Mesendoderm (in vitro differentiated cells): ENCODE data around the gene TBC1D5.
"Not testable (repeated sequence)": the region's sequence is repeated elsewhere in the genome, so short reads cannot be mapped to it uniquely, and the experiment has no call there.

Experiments used
- DNase-seq: peaks from one replicate; pipeline ENCODE4 v3.0.0; 2013
- H2AK5ac ChIP-seq: 2 replicates; pipeline ENCODE4 v1.6.1; 2013; ENCODE audit warnings: low read length, inconsistent platforms
- H2BK120ac ChIP-seq: 2 replicates; pipeline ENCODE4 v1.6.1; 2013; ENCODE audit warnings: low read depth, mild to moderate bottlenecking, low read length, moderate library complexity, mixed read lengths
- H2BK15ac ChIP-seq: replicated peaks from 2 replicates; pipeline ENCODE4 v1.6.1; 2013; ENCODE audit warnings: low read depth, mild to moderate bottlenecking, moderate library complexity
- H2BK5ac ChIP-seq: 2 replicates; pipeline ENCODE4 v1.6.1; 2013; ENCODE audit warnings: low read length, inconsistent platforms
- H3K18ac ChIP-seq: 2 replicates; pipeline ENCODE4 v1.6.1; 2013; ENCODE audit warnings: mild to moderate bottlenecking, low read length, mixed read lengths
- H3K23ac ChIP-seq: one replicate; pipeline ENCODE4 v1.6.1; 2013; ENCODE audit warnings: low read length
- H3K27ac ChIP-seq: 2 replicates; pipeline ENCODE4 v1.5.1; 2013; ENCODE audit warnings: low read depth, mild to moderate bottlenecking, inconsistent platforms, low read length, moderate library complexity
- H3K27me3 ChIP-seq: 2 replicates; pipeline ENCODE4 v1.6.1; 2013; ENCODE audit warnings: low read length, control low read depth, mild to moderate bottlenecking, inconsistent platforms; ENCODE audit not compliant: insufficient read depth, poor library complexity
- H3K36me3 ChIP-seq: 2 replicates; pipeline ENCODE4 v1.6.1; 2013; ENCODE audit warnings: low read length, inconsistent platforms; ENCODE audit not compliant: control insufficient read depth, insufficient read depth
- H3K4ac ChIP-seq: one replicate; pipeline ENCODE4 v1.6.1; 2013; ENCODE audit warnings: low read depth, mild to moderate bottlenecking, low read length, moderate library complexity
- H3K4me1 ChIP-seq: 2 replicates; pipeline ENCODE4 v1.6.1; 2013; ENCODE audit warnings: low read depth, low read length, inconsistent platforms; ENCODE audit not compliant: control insufficient read depth
- H3K4me2 ChIP-seq: 2 replicates; pipeline ENCODE4 v1.6.1; 2013; ENCODE audit warnings: low read length
- H3K4me3 ChIP-seq: 2 replicates; pipeline ENCODE4 v1.5.1; 2013; ENCODE audit warnings: mild to moderate bottlenecking, low read length
- H3K56ac ChIP-seq: one replicate; pipeline ENCODE4 v1.6.1; 2013; ENCODE audit warnings: low read length
- H3K79me1 ChIP-seq: 2 replicates; pipeline ENCODE4 v1.6.1; 2013; ENCODE audit warnings: low read length, inconsistent platforms
- H3K79me2 ChIP-seq: 2 replicates; pipeline ENCODE4 v1.6.1; 2013; ENCODE audit warnings: mild to moderate bottlenecking, low read length; ENCODE audit not compliant: control insufficient read depth, insufficient read depth
- H3K9ac ChIP-seq: 2 replicates; pipeline ENCODE4 v1.6.1; 2013; ENCODE audit warnings: low read length, inconsistent platforms
- H4K5ac ChIP-seq: one replicate; pipeline ENCODE4 v1.6.1; 2013; ENCODE audit warnings: low read length
- H4K8ac ChIP-seq: one replicate; pipeline ENCODE4 v1.6.1; 2013; ENCODE audit warnings: low read depth, mild to moderate bottlenecking, control low read depth, low read length, moderate library complexity
- WGBS: extraction: QIAGEN DNeasy Blood & Tissue Kit; methylation state at CpG from one replicate; pipeline ENCODE4 v1.1.7; 2013; ENCODE audit warnings: low lambda C conversion rate, missing lambda C conversion rate; ENCODE audit not compliant: insufficient coverage; ENCODE audit errors: extremely low coverage; 5-methylcytosine and 5-hydroxymethylcytosine counted together

Gene TBC1D5

DNA sequence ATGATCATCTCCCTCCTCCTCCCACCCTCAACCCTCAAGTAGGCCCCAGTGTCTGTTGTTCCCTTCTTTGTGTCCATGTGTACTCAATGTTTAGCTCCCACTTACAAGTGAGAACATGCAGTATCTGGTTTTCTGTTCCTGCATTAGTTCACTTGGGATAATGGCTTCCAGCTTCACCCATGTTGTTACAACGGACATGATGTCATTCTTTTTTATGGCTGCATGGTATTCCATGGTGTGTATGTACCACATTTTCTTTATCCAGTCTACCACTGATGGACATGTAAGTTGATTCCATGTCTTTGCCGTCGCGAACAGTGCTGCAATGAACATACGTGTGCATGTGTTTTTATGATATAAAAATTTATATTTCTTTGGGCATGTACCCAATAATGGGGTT, 16.6 kb downstream of the TBC1D5 start:
- H3K9ac ChIP-seq, DNase-seq, H2BK15ac ChIP-seq, H3K27me3 ChIP-seq, H3K79me1 ChIP-seq, H4K5ac ChIP-seq, H2AK5ac ChIP-seq, H3K4me2 ChIP-seq, H3K23ac ChIP-seq, H3K4ac ChIP-seq, H3K79me2 ChIP-seq, H3K4me3 ChIP-seq, H3K18ac ChIP-seq, H2BK5ac ChIP-seq, H3K4me1 ChIP-seq, H3K27ac ChIP-seq, H3K36me3 ChIP-seq, H4K8ac ChIP-seq, H3K56ac ChIP-seq, H2BK120ac ChIP-seq: not testable (repeated sequence)
- WGBS: no CpG with 5 or more reads among the region's 5 CpGs

DNA sequence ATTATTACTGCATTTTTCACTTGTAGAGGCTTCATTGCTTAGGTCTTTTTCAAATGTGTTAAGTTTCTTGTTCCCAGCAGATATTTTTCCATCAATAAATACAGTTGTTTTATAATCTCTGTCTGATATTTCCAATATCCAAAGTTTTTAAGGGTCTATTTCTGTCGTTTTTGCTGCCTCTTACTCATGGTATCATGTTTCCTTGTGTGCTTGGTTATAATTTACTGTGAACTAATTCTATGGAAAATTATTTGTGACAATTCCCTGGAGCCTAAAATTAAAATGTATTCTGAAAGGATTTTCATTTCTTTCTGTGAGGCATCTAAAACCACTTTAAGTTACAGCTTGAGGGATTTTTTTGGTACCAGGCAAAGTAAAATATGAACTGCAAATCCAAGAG, 17.5 kb downstream of the TBC1D5 start:
- Histone ChIP-seq H3K27ac (no peak overlapping the region), H3K4ac (no peak overlapping the region), H3K4me3 (no peak overlapping the region), H3K9ac (no peak overlapping the region), H3K79me2 (no peaks in the 10 kb centered on the region), H3K18ac (no peak overlapping the region), H2AK5ac (no peak overlapping the region), H2BK5ac (no peak overlapping the region), H3K4me1 (no peaks in the 10 kb centered on the region), H4K8ac (no peak overlapping the region), H3K27me3 (no peaks in the 10 kb centered on the region), H3K56ac (no peak overlapping the region), H4K5ac (no peak overlapping the region), H3K23ac (no peak overlapping the region), H2BK15ac (no peak overlapping the region), H3K79me1 (no peaks in the 10 kb centered on the region), H3K4me2 (no peak overlapping the region), H3K36me3 (no peaks in the 10 kb centered on the region), H2BK120ac (no peak overlapping the region)
- WGBS: no CpG with 5 or more reads among the region's 1 CpG
- no peak for DNase-seq

DNA sequence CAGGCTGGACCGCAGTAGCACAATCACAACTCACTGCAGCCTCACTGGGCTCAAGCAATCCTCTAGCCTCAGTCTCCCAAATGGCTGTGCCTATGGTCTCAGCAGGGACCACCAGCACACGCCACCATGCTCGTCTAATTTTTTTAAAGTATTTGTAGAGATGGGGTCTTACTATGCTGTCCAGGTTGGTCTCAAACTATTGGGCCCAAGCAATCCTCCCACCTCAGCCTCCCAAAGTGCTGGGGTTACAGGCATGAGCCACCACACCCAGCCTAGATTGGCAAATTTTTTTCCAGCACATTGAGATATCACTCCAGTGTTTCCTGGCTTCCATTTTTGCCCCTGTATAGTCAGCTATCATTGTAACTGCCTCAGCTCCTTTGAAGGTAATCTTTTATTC, 18.3 kb downstream of the TBC1D5 start:
- no peaks in the 10 kb centered on the region for H3K27me3 ChIP-seq
- no peak overlapping the region for H2BK120ac ChIP-seq
- no peak overlapping the region for H2BK15ac ChIP-seq
- no peak overlapping the region for H4K8ac ChIP-seq
- no peak for DNase-seq
- no peak overlapping the region for H3K4me3 ChIP-seq
- no CpG with 5 or more reads among the region's 3 CpGs for WGBS
- H3K4me1 ChIP-seq: no peaks in the 10 kb centered on the region
- H2BK5ac ChIP-seq: no peak overlapping the region
- no peak overlapping the region for H3K9ac ChIP-seq
- H3K56ac ChIP-seq: no peak overlapping the region
- no peak overlapping the region for H2AK5ac ChIP-seq
- H3K23ac ChIP-seq: no peak overlapping the region
- H3K79me1 ChIP-seq: no peaks in the 10 kb centered on the region
- H3K18ac ChIP-seq: no peak overlapping the region
- H3K79me2 ChIP-seq: no peaks in the 10 kb centered on the region
- H3K4me2 ChIP-seq: no peak overlapping the region
- H3K27ac ChIP-seq: no peak overlapping the region
- H3K36me3 ChIP-seq: no peaks in the 10 kb centered on the region
- no peak overlapping the region for H3K4ac ChIP-seq
- H4K5ac ChIP-seq: no peak overlapping the region

DNA sequence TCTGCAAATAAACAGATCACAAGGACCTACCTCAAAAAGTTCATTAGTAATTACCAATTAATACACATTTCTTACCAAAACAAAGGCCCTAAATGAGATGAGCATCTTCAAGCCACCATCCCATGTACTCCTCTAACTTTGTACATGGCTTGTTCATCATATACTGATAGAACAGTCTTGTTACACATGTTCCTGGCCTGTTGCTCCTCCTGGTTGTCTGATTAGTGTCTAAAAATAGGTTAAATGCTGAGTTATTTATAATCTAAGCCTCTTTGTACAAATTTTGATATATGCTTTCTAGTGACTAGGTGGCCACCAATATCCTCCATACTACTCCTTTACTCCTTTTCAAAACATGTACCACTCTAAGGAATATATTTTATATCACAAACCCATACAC, 25.0 kb downstream of the TBC1D5 start:
- Histone ChIP-seq H2AK5ac (no peak overlapping the region), H3K79me1 (no peaks in the 10 kb centered on the region), H4K8ac (no peak overlapping the region), H3K36me3 (no peaks in the 10 kb centered on the region), H3K27ac (no peak overlapping the region), H2BK5ac (no peak overlapping the region), H3K4me3 (no peak overlapping the region), H3K4me2 (no peak overlapping the region), H3K23ac (no peak overlapping the region), H4K5ac (no peak overlapping the region), H3K27me3 (no peaks in the 10 kb centered on the region), H3K79me2 (no peaks in the 10 kb centered on the region), H3K4me1 (no peaks in the 10 kb centered on the region), H3K9ac (no peak overlapping the region), H3K18ac (no peak overlapping the region), H3K4ac (no peak overlapping the region), H2BK120ac (no peak overlapping the region), H3K56ac (no peak overlapping the region), H2BK15ac (no peak overlapping the region)
- DNase-seq: no peak

DNA sequence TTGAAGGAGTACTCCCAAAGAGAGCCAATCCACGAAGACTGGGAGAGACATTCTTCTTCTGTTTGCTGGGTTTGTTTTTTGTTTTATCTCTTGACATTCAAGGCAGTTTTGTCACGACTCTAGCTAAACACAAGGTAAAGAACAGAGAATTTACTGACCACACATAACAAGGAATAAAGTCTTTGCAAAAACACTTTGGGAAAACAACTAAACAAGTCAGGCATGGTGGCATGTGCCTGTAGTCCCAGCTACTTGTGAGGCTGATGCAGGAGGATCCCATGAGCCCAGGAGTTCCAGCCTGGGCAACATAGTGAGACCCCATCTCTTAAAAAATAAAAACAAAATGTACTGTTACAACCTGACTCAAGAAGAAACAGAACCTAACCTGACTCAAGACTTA, 28.0 kb downstream of the TBC1D5 start:
- Histone ChIP-seq H3K27me3 (no peaks in the 10 kb centered on the region), H3K56ac (no peak overlapping the region), H3K36me3 (no peaks in the 10 kb centered on the region), H3K18ac (no peak overlapping the region), H3K27ac (no peak overlapping the region), H3K79me1 (no peaks in the 10 kb centered on the region), H2AK5ac (no peak overlapping the region), H3K23ac (no peak overlapping the region), H3K9ac (no peak overlapping the region), H3K4me3 (no peak overlapping the region), H3K79me2 (no peaks in the 10 kb centered on the region), H2BK5ac (no peak overlapping the region), H4K5ac (no peak overlapping the region), H3K4me2 (no peak overlapping the region), H2BK120ac (no peak overlapping the region), H4K8ac (no peak overlapping the region), H3K4me1 (no peaks in the 10 kb centered on the region), H3K4ac (no peak overlapping the region), H2BK15ac (no peak overlapping the region)
- no CpG with 5 or more reads among the region's 2 CpGs for WGBS
- DNase-seq: no peak

DNA sequence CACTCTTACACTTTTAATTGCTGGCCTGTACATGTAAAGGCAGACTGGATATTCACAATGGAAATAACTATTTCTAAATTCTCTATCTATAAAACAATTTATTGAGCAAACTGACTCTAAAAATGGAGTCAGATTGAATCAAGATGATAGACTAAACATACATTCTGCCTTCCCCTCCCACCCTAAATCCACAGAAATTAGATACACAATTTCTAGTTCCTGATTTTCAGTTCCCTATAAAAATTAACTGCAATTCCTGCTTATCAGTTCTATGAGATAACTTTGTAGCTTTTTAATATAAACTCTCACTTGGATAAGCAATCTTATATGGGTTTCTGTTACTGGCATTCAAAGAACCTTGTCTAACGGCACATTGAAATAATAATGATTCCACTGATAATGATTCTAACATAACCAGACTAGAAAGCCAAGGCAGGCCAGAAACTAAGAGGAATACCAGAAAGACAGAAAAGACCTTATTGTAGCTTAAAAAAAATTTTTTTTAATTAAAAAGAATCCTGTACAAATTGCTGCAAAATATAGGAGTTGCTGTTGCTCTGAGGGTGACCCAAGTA, 33.1 kb downstream of the TBC1D5 start:
- Histone ChIP-seq H3K56ac (no peak overlapping the region), H2AK5ac (no peak overlapping the region), H3K79me1 (no peaks in the 10 kb centered on the region), H3K4me2 (no peak overlapping the region), H4K5ac (no peak overlapping the region), H3K27me3 (no peaks in the 10 kb centered on the region), H3K9ac (no peak overlapping the region), H2BK5ac (no peak overlapping the region), H3K18ac (no peak overlapping the region), H3K4me1 (no peaks in the 10 kb centered on the region), H4K8ac (no peak overlapping the region), H3K23ac (no peak overlapping the region), H3K27ac (no peak overlapping the region), H3K79me2 (no peaks in the 10 kb centered on the region), H3K36me3 (no peaks in the 10 kb centered on the region), H2BK15ac (no peak overlapping the region), H2BK120ac (no peak overlapping the region), H3K4ac (no peak overlapping the region), H3K4me3 (no peak overlapping the region)
- DNase-seq: no peak
- no CpG with 5 or more reads among the region's 1 CpG for WGBS
